ENCODE data around the gene PFN4. TPM values are rescaled to one million over a fixed set of nuclear protein-coding genes. Genes with fewer than 3 reads are reported as not detected.

Gene PFN4
- total RNA-seq, 4 donors from 2014 or later = 0.80 TPM; not detected in 3

DNA sequence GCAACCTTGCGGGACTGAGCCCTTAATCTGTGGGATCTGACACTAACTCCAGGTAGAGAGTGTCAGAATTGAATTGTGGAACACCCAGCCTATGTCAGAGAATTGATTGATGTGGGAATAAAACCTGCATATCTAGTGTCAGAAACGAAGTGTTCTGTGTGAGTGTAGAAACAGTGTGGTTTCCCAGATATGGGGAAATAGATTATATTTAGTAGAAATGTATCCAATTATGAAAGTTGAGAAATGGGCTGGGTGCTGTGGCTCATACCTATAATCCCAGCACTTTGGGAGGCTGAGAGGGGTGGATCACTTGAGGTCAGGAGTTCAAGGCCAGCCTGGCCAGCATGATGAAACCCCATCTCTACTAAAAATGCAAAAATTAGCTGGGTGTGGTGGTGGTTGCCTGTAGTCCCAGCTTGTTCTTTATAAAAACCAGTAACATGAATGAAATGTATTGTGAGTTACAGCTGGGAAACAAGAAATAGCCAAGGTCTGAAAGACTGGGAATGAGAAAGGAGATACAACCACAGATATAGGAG lies 34.2 kb downstream of the PFN4 start:
- Histone ChIP-seq H3K4me1 (peaks cover 0 to 7% (median 5%) of the 10 kb centered on the region in 4 donors), H3K4me3 (no peak overlapping the region), H3K36me3 (no peaks in the 10 kb centered on the region), H3K27ac (no peak overlapping the region), H3K27me3 (no peaks in the 10 kb centered on the region), H3K9me3 (no peaks in the 10 kb centered on the region)
- intact Hi-C loops (cut with DNase I; ENCODE audit: low total_unique reads) = no loop called here
- in situ Hi-C loops (cut with MboI; ENCODE audit: low pct_ligation_motif_present in 1 of 4, low pct_unique_long_range_greater_than_20kb in 1 of 4, low sequenced_read_pairs in 3 of 4) = no loop called here
- WGBS, 2 donors (ENCODE audit: low coverage in 1 of 2) = 83 to 94% methylated on average over 2 of the region's 2 CpGs
- no peak for DNase-seq
- TF ChIP-seq POLR2A (IDR thresholded peaks at IDR 0.05) = no peak
- TF ChIP-seq, protein P1, sequence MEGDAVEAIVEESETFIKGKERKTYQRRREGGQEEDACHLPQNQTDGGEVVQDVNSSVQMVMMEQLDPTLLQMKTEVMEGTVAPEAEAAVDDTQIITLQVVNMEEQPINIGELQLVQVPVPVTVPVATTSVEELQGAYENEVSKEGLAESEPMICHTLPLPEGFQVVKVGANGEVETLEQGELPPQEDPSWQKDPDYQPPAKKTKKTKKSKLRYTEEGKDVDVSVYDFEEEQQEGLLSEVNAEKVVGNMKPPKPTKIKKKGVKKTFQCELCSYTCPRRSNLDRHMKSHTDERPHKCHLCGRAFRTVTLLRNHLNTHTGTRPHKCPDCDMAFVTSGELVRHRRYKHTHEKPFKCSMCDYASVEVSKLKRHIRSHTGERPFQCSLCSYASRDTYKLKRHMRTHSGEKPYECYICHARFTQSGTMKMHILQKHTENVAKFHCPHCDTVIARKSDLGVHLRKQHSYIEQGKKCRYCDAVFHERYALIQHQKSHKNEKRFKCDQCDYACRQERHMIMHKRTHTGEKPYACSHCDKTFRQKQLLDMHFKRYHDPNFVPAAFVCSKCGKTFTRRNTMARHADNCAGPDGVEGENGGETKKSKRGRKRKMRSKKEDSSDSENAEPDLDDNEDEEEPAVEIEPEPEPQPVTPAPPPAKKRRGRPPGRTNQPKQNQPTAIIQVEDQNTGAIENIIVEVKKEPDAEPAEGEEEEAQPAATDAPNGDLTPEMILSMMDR (IDR thresholded peaks at IDR 0.05) = no peak
- no peak for TF ChIP-seq EP300 (IDR thresholded peaks at IDR 0.05; ENCODE audit: low read depth)
- no peak for TF ChIP-seq POLR2AphosphoS5 (IDR thresholded peaks at IDR 0.05)

DNA sequence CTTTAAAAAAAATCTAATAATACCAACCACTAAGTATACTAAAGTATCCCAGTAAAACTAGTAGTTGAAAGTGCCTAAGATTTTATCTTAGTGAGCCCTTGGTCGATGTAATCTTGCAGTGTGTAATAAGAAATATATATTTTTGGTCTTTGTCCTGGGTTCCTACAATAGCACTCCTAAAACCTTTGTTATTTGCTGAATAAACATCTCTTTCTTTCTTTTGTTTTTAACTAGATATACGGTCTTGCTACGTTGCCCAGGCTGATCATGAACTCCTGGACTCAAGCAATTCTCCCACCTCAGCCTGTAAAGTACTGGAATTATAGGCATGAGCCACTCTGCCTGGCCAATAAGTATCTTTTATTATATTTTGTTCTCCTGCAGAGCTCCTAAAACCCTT lies 36.1 kb downstream of the PFN4 start:
- H3K9me3 ChIP-seq = no peaks in the 10 kb centered on the region
- peaks cover 8 to 25% (median 15%) of the 10 kb centered on the region in 4 donors for H3K4me1 ChIP-seq
- H3K36me3 ChIP-seq = peaks cover 0 to 4% (median 0%) of the 10 kb centered on the region in 4 donors
- TF ChIP-seq, protein P1 (IDR thresholded peaks at IDR 0.05) = no peak
- TF ChIP-seq POLR2A (IDR thresholded peaks at IDR 0.05) (no peak), EP300 (IDR thresholded peaks at IDR 0.05; ENCODE audit: low read depth) (no peak), POLR2AphosphoS5 (IDR thresholded peaks at IDR 0.05) (no peak)
- in situ Hi-C loops (cut with MboI; ENCODE audit: low pct_ligation_motif_present in 1 of 4, low pct_unique_long_range_greater_than_20kb in 1 of 4, low sequenced_read_pairs in 3 of 4) = no loop called here
- intact Hi-C loops (cut with DNase I; ENCODE audit: low total_unique reads) = no loop called here
- H3K27ac ChIP-seq = no peak overlapping the region
- WGBS, 2 donors (ENCODE audit: low coverage in 1 of 2) = 77 to 81% methylated on average over 3 of the region's 3 CpGs
- no peaks in the 10 kb centered on the region for H3K27me3 ChIP-seq
- no peak for DNase-seq
- H3K4me3 ChIP-seq = no peak overlapping the region

DNA sequence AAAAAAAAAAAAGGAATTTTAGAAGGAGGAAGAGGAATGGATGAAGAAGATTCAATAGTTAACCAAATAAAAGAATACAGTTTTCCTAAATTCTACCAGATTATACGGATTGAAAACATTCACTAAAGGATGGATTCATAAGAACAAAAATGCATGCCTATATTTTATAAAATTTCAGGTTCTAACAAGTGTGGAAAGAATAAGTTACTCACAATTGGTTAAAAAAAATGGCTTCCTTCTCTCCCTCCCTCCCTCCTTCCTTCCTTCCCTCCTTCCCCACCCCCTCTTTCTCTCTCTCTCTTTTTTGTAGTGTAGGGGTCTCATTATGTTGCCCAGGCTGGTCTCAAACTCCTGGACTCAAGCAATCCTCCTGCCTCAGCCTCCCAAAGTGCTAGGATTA lies 36.9 kb downstream of the PFN4 start:
- Histone ChIP-seq H3K27ac (no peak overlapping the region), H3K4me1 (peaks cover 8 to 27% (median 15%) of the 10 kb centered on the region in 4 donors), H3K4me3 (no peak overlapping the region), H3K36me3 (peaks cover 0 to 8% (median 0%) of the 10 kb centered on the region in 4 donors), H3K27me3 (no peaks in the 10 kb centered on the region), H3K9me3 (no peaks in the 10 kb centered on the region)
- DNase-seq = no peak
- 57 to 88% methylated on average over 1 of the region's 1 CpG for WGBS, 2 donors (ENCODE audit: low coverage in 1 of 2)
- intact Hi-C loops (cut with DNase I; ENCODE audit: low total_unique reads) = no loop called here
- in situ Hi-C loops (cut with MboI; ENCODE audit: low pct_ligation_motif_present in 1 of 4, low pct_unique_long_range_greater_than_20kb in 1 of 4, low sequenced_read_pairs in 3 of 4) = no loop called here
- TF ChIP-seq POLR2AphosphoS5 (IDR thresholded peaks at IDR 0.05) (no peak), EP300 (IDR thresholded peaks at IDR 0.05; ENCODE audit: low read depth) (no peak), POLR2A (IDR thresholded peaks at IDR 0.05) (no peak)
- TF ChIP-seq, protein P1 (IDR thresholded peaks at IDR 0.05) = no peak

DNA sequence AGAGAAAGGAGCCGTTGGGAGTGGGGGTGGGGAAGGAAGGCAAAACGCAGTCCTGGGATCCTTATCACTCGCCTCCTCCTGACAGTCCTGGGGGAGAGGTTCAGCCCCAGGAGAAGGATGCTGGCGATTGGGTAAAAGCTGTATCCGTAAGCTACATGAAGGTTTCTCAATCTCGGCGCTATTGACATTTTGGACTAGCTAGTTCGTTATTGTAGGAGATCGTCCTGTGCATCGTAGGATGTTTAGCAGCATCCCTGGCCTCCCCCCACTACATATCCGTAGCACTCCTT lies 38.0 kb downstream of the PFN4 start:
- H3K4me3 ChIP-seq = peak overlapping the region; percentile 42 to 63 (median 53)
- in situ Hi-C loops (cut with MboI; ENCODE audit: low pct_ligation_motif_present in 1 of 4, low pct_unique_long_range_greater_than_20kb in 1 of 4, low sequenced_read_pairs in 3 of 4) = no loop called here
- H3K27ac ChIP-seq = peak overlapping the region; percentile 92 to 96 (median 93)
- intact Hi-C loops (cut with DNase I; ENCODE audit: low total_unique reads) = no loop called here
- peaks cover 8 to 27% (median 15%) of the 10 kb centered on the region in 4 donors for H3K4me1 ChIP-seq
- TF ChIP-seq POLR2AphosphoS5 (IDR thresholded peaks at IDR 0.05) (no peak), POLR2A (IDR thresholded peaks at IDR 0.05) (no peak), EP300 (IDR thresholded peaks at IDR 0.05; ENCODE audit: low read depth) (no peak)
- TF ChIP-seq, protein P1 (IDR thresholded peaks at IDR 0.05) = no peak
- WGBS, 2 donors (ENCODE audit: low coverage in 1 of 2) = 19 to 46% methylated on average over 10 to 11 of the region's 11 CpGs
- peaks cover 0 to 8% (median 0%) of the 10 kb centered on the region in 4 donors for H3K36me3 ChIP-seq
- no peaks in the 10 kb centered on the region for H3K9me3 ChIP-seq
- peak; percentile 62 for DNase-seq
- no peaks in the 10 kb centered on the region for H3K27me3 ChIP-seq
